Measurements from ENCODE around the gene VPREB3.

GRCh38 chr22:23762842-23763578 lies 8.8 kb upstream of the VPREB3 start, which contains the start of gene C22orf15:
- no peak for TF ChIP-seq CREB5 (CRISPR knock-in tag; IDR thresholded peaks at IDR 0.05; ENCODE audit: low read depth)
- no peak for TF ChIP-seq GLIS3 (CRISPR knock-in tag; IDR thresholded peaks at IDR 0.05)

Measured in SK-N-SH treated with all-trans-retinoic acid at 6 μM for 48 hours (cell line).